ENCODE measurements around the gene ACVR2B.
"Not testable (repeated sequence)": the region's sequence is repeated elsewhere in the genome, so short reads cannot be mapped to it uniquely, and the experiment has no call there.

ACVR2B gene

DNA sequence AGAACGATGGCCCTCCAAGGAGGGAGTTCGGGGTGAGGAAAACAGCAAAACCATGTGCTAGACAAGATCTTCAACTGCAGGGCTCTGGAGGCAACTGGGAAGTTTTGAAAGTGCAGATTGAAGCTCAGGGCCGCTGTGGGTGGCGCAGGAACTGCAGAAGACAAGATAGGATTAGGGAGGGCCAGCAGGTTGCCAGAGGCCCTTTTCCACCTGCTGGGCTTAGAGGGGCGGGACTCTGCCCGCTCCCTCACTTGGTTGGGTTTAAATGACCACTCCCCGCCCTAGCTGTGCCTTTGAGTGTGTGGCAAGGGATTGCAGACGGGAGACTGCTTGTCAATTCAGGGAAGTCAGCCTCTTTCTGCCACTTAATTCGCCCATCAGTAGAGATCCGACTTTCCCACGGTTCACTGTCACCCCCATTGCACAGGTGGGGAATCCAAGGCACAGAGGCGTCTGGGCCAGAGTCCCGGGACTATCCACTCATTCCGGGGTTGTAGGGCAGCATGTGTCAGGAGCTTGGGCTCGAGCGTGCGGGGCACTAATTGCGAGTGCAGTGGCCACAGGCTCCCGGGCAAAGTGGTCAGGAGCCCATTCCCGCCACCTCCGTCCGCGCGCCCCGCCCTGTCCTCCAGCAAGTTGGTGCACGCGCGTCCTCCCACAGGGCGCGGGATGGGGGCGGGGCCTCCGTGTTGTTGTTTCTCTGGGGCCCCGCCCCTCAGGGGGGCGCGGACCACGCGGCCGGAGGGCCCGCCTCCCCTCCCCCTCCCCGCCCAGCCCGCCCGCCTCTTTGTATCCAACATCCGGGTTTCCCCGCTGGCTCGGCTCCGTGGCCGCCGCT is at the start of gene ACVR2B:
Gene ACVR2B (plus strand): TSS at position 816 of the 838 bp plus-strand sequence. CDS start 433 bp downstream, outside the sequence.
- DNase-seq (ENCODE audit: low spot score): peak; percentile 89

DNA sequence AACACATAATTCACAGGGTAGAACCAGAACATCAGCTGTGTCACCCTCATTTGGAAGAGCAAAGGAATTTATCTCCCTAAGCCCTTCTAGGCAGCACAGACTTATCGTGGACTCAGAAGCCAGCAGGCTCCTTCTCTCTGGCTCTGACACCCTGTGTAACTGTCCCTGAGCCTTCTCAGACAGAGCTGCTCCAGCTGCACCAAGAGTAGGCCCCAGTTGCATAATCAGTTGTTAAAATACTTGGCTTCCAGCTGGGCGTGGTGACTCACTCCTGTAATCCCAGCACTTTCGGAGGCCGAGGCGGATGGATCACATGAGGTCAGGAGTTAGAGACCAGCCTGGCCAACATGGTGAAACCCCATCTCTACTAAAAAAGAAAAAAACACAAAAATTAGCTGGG is 49.4 kb upstream of the ACVR2B start:
- DNase-seq (ENCODE audit: low spot score): peak; percentile 62

DNA sequence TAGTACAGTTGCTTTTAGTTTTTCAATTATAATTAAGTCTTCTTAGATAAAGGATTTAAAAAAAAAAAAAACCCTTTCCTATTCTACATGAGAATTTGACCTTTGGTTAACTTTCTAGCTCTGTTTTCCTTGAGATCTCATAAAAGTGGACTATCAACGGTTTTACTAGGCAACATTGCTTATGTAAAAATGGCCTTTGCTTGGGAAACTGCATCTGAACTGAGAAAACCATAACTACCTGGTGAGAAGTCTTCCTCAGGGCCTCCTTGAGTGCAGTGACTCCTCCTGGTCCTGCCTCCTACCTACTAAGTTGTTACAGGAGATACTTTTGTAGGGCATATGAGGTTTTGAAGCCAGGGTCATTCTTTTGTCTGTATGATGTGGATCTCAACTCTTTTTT is 42.1 kb upstream of the ACVR2B start:
- DNase-seq (ENCODE audit: low spot score): no peak

DNA sequence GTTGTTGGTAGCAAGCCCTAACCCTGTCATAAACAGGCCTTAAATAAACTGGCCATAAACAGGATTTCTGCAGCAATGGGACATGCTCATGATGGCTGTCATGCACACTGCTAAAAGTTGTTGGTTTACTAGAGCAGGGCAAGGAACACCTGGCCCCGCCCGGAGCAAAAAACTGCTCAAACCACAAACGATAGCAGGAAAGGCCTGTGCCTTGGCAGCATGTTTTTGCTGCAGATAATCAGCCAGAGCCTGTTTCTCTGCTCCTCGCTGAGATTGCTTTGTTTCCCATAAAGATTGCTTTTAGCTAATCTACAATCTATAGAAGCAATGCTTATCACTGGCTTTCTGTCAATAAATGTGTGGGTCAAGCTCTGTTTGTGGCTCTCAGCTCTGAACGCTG is 32.9 kb upstream of the ACVR2B start:
- DNase-seq (ENCODE audit: low spot score): not testable (repeated sequence)

DNA sequence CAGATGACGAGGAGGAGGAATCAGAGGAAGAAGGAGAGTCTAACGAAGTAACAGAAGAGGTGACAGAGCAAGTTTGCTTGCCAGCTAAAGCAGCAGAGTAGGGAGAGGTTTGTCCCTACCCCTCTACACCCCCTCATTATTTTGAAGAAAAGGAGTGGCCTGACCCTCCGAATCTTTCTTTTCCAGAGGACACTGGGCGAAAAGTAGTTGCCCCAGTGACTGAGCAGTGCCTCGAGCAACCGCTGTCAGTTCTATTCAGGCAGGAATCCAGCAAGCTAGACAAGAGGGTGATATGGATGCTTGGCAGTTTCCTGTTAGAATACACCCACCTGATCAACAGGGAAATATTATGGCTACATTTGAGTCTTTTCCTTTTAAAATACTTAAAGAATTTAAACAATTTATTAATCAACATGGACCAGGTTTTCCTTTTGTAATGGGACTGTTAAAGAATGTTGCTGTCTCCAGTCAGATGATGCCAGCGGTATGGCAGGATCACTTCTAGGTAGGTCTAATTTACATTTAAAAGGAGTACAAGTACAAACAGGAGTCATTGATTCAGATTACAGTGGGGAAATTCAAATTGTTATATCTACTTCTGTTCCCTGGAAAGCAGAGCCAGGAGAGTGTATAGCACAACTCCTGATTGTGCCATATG is 31.9 kb upstream of the ACVR2B start:
- no peak for DNase-seq (ENCODE audit: low spot score)

DNA sequence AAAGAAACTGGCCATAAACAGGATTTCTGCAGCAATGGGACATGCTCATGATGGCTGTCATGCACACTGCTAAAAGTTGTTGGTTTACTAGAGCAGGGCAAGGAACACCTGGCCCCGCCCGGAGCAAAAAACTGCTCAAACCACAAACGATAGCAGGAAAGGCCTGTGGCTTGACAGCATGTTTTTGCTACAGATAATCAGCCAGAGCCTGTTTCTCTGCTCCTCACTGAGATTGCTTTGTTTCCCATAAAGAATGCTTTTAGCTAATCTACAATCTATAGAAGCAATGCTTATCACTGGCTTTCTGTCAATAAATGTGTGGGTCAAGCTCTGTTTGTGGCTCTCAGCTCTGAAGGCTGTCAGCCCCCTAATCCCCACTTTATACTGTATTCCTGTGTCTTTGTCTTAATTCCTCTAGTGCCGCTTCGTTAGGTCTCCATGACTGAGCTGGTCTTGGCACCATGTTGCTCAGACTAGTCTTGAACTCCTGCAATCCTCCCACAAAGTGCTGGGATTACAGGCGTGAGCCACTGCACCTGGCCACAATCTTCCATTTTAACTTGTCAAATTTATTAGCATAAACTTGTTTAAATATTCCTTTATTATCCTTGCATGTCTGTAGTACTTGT is 26.8 kb upstream of the ACVR2B start:
- DNase-seq (ENCODE audit: low spot score): not testable (repeated sequence)

DNA sequence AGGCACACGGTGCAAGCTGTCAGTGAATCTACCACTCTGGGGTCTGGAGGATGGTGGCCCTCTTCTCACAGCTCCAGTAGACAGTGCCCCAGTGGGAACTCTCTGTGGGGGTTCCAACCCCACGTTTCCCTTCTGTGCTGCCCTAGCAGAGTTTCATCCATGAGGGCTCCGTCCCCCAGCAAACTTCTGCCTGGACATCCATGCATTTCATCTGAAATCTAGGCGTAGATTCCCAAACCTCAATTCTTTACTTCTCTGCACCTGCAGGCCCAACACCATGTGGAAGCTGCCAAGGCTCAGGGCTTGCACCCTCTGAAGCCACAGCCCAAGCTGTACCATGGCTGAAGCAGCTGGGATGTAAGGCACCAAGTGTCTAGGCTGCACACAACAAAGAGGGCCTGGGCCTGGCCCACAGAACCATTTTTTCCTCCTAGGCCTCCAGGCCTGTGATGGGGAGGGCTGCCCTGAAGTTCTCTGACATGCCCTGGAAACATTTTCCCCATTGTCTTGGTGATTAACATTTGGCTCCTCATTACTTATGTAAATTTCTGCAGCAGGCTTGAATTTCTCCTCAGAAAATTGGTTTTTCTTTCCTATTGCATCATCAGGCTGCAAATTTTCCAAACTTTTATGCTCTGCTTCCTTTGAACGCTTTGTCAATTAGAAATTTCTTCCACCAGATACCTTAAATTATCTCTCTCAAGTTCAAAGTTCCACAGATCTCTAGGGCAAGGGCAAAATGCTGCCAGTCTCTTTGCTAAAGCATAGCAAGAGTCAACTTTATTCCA is 20.6 kb upstream of the ACVR2B start:
- not testable (repeated sequence) for DNase-seq (ENCODE audit: low spot score)

DNA sequence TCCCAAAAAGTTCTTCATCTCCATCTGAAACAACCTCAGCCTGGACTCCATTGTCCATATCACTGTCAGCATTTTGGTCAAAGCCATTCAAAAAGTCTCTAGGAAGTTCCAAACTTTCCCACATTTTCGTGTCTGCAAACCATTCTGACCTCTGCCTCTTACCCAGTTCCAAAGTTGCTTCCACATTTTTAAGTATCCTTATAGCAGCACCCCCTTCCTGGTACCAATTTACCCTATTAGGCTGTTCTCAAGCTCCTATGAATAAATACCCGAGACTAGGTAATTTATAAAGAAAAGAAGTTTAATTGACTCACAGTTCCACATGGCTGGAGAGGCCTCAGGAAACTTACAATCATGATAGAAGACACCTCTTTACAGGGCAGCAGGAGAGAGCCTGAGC is 20.0 kb upstream of the ACVR2B start:
- DNase-seq (ENCODE audit: low spot score): not testable (repeated sequence)

DNA sequence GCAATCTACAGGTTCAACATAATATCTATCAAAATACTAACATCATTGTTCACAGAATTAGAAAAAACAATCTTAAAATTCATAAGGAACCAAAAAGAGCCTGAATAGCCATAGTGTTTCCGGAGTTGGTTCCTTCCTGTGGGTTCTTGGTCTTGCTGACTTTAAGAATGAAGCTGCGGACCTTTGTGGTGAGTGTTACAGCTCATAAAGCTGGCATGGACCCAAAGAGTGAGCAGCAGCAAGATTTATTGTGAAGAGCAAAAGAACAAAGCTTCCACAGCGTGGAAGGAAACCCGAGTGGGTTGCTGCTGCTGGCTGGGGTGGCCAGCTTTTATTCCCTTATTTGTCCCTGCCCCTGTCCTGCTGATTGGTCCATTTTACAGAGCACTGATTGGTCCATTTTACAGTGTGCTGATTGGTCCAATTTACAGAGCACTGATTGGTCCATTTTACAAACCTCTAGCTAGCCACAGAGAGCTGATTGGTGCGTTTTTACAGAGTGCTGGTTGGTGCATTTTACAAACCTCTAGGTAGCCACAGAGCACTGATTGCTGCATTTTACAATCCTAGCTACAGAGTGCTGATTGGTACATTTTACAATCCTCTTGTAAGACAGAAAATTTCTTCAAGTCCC is 15.1 kb upstream of the ACVR2B start:
- not testable (repeated sequence) for DNase-seq (ENCODE audit: low spot score)

DNA sequence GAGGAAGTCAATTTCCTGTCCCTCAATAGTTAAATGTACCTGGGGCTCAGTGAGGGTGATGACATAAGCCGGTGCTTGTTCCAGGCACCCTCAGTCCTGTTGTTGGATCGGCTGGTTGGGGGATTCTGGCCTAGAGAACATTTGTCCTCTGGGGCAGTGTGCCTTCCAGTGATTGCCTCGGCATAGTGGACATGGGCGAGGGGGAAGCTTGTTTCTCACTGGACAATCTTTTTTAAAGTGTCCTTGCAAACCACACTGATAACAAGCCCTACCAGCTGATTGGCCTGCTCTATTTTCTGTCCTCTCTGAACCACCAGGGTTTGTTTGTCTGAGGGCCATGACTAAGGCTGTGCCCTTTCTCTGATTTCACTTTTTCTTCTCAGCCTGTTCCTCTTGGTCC is 10.5 kb upstream of the ACVR2B start:
- not testable (repeated sequence) for DNase-seq (ENCODE audit: low spot score)

DNA sequence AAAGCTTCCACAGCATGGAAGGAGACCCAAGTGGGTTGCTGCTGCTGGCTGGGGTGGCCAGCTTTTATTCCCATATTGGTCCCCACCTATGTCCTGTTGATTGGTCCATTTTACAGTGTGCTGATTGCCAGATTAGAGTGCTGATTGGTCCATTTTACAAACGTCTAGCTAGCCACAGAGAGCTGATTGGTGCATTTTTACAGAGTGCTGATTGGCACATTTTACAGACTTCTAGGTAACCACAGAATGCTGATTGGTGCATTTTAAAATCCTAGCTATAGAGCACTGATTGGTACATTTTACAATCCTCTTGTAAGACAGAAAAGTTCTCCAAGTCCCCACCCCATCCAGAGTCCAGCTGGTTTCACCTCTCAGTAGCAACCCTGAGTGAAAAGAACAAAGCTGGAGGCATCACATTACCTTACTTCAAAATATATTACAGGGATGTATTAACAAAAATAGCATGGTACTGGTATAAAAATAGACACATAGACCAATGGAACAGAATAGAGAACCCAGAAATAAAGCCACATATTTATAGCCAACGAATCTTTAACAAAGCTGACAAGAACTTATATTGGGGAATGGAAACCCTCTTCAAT is 7.5 kb upstream of the ACVR2B start:
- no peak for DNase-seq (ENCODE audit: low spot score)

DNA sequence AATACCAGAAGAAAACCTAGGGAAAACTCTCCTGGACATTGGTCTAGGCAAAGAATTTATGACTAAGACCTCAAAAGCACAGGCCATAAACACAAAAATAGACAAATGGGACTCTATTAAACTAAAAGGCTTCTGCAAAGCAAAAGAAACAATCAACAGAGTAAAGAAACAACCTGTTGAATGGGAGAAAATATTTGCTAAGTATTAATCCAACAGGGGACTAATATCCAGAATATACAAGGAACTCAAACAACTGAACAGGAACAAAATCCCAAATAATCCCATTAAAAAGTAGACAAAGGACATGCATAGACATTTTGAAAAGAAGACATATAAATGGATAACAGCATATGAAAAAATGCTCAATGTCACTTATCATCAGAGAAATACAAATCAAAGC is 6.9 kb upstream of the ACVR2B start:
- no peak for DNase-seq (ENCODE audit: low spot score)

DNA sequence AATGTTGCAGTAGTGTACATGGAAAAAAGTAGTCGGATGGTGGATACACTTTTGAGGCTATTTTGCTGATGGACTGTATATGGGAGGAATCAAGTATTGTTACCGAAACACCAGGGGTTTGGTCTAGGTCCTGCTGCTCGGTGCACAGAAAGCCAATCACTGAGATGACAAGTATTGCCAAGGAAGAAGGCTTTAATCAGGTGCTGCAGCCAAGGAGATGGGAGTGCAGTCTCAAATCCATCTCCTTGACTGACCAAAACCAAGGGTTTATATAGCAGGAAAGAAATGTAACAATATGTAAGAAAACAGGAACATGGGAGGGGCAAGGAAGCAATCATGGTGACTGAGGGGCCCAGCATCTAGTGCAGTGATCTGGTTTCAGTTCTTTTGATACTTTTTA is 2.8 kb upstream of the ACVR2B start:
- DNase-seq (ENCODE audit: low spot score): no peak

DNA sequence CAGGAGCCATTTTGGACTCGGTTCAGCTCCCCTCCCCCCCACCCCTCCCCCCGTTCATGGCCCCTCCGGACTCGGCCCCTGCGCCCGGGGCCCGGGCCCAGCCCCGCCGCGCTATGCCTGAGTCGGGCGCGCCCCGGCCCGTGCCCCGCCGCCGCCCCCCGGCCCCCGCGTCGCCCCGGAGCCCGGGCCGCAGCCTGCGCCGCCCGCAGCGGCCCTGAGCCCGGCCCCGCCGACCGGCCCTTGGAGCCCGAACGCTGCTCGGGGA is 155 bp downstream of the ACVR2B start:
- no peak for DNase-seq (ENCODE audit: low spot score)

DNA sequence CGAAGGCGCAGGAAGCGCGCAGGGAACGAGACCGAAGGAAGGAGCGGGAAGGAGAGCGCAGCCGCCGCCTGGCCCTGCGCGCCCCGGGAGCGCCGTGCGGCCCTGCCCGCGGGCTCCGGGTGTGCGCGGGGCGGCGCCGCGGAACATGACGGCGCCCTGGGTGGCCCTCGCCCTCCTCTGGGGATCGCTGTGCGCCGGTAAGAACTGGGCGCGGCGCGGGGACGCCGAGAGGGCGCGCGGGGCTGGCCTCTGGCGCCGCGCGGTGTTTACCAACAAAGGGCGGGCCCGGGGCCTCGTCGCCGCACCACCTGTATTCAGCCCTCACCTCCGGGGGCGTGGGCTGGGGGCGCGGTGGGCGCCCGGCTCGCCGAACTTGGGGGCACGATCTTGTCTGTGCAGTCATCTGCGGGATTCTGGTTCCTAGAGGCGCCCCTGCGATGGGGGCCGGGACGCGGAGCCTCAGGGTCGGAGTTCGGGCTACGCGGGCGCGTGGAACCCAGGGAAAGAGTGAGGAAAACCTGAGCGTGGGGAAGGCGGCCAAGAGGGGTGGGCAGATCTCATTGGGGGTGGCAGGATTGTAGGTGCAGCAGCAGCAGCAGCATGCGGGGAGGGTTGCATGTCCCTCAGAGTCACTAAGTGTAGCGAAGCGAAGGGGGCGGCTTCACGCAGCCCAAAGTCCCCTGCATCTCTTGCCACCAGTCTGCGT is 641 bp downstream of the ACVR2B start:
- DNase-seq (ENCODE audit: low spot score): peak; percentile 35

DNA sequence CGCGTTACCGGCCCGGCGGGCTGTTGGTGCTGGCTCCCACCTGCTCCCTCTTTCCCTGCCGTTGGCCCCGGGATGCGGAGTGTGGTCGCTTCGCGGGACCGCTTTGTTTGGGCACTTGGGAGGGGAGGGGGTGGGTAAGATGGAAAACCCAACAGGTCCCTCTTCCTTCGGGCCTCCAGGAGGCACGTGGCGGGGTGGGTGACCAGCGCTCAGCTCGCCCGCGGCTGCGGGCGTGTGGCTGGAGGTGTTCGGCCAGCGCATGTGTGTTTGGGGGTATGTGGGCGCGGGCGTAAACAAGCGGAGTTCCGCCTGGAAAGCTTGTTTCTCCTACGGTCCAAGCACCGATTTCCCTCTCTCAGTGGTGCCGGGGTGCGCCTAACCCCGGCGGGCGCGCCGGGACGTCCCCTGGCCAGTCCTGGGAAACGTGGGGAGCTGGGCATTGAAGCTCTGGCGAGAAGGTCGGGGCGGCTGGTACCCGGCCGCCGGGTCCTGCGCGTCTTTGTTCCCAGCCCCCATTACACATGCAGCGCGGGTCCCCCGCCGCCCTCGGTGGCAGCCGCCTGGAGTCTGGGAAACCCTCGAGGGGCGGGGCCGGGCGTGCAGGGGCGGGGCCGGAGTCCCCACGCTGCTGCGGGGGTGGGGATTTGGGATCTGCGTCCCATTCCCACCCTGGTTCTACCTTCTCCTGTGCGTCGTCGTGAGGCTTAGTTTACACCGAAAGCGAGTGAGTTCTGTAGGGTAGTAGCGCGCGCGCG is 1.4 kb downstream of the ACVR2B start:
- DNase-seq (ENCODE audit: low spot score): peak; percentile 57

DNA sequence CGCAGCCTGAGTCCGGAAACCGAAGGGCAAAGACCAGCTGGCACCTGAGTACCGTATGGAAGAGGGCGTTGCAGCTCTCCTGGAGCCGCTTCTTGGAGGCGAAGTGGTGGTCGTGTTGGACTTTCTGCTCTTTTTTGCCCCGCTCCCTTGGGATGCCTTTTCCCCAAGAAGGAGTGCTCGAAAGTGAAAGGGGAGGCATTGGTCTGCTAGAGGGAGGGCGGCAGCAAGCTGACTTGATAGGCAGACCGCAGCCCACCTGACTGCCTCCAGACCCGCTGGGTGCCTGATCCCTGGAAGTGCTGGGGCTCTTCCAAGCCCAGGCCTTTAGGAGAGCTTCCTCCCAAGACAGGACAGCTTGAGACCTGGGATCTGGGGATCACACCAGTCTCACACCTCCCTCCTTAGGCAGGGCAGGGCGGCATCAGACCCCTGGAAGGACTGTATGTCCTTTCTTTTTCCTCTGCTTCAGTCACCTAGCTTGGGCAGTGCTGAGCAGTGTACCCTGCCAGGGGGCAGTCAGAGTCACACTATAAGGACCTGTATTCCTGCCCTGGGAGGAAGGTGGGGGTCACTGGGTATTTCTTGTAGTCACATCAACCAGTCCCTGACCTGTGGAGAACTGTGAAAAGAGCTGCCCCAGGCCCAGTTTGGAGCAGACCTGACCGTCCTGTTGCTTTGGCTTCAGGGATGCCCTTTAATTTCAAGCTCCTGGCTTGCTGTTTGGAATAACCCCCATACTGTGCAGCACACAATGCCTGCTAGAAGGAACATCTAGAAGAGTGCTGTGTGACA is 2.1 kb downstream of the ACVR2B start:
- no peak for DNase-seq (ENCODE audit: low spot score)

DNA sequence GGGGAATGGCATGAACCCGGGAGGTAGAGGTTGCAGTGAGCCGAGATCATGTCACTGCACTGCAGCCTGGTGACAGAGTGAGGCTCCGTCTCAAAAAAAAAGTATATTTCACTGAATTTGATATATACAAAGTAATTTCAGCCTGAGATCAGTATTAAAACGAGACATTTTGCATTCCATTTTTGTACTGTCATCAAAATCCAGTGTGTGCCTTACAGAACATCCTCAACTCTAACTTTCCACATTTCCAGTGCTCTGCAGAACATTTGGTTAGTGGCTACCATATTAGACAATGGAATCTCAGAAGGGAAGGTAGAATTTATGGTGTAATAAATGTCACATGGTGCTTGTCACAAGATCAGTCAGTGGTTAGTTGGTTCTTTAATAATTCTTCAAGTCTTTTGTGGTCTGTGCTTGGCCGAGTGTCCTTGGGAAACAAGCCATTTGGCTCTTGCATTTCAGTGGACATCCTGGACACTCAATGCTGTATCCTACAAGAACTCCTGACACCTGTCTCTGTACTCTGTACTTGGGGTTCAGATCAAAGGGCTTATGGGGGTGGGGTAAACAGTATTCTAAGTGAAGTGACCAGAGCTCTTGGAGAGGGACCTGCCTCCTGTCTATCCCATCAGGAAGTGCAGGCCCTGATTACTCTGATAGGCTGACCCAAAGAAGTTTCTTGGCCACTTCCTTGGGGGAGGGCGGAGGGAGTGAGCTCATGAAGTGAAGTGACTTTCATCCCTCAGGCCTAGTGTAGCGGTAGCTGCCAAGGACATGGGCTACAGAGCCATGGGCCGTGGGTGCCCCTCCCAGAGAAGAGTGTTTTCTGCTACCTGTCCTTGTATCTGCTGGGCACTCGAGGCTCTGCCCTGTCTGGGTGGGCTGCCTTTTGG is 3.7 kb downstream of the ACVR2B start:
- peak; percentile 19 for DNase-seq (ENCODE audit: low spot score)

All from AG08395 (cell line).